Heart left ventricle (tissue), 16 donors: ENCODE results near the gene MED10. TPM values are rescaled to one million over a fixed set of nuclear protein-coding genes. Genes with fewer than 3 reads are reported as not detected.

Source experiments
- ATAC-seq, 4 donors: fragments of 200-7000 bp; cut with Tn5 transposase; one replicate each; pipeline ENCODE4 v1.9.1; 2020 to 2022; ENCODE audit warnings: moderate library complexity in 4 of 4, mild to moderate bottlenecking in 3 of 4, moderate number of reproducible peaks in 1 of 4
- DNase-seq, 5 donors: peaks; one replicate each; pipeline ENCODE4 v3.0.0-alpha.2; 2020
- H3K27ac ChIP-seq, 12 donors: fragments of 200-600 bp; sonication (generic) in 4 of 12; one replicate each; pipeline versions ENCODE4 v1.5.0 to v1.8.0; 2016 to 2022; ENCODE audit warnings: mild to moderate bottlenecking in 2 of 12
- H3K27me3 ChIP-seq, 9 donors: fragments of 200-600 bp; sonication (generic) in 2 of 9; one replicate each; pipeline versions ENCODE4 v1.5.1 to v1.8.0; 2016 to 2022; ENCODE audit warnings: mild to moderate bottlenecking in 3 of 9
- H3K36me3 ChIP-seq, 9 donors: fragments of 200-600 bp; sonication (generic) in 2 of 9; one replicate each; pipeline versions ENCODE4 v1.5.0 to v1.8.0; 2018 to 2022; ENCODE audit warnings: mild to moderate bottlenecking in 2 of 9
- H3K4me1 ChIP-seq, 12 donors: fragments of 200-600 bp; sonication (generic) in 4 of 12; one replicate each; pipeline versions ENCODE4 v1.5.0 to v1.8.0; 2016 to 2022; ENCODE audit warnings: mild to moderate bottlenecking in 3 of 12
- H3K4me3 ChIP-seq, 12 donors: fragments of 200-600 bp; sonication (generic) in 4 of 12; one replicate each; pipeline versions ENCODE4 v1.5.0 to v1.8.0; 2017 to 2022; ENCODE audit warnings: mild to moderate bottlenecking in 9 of 12, moderate library complexity in 4 of 12
- H3K9me3 ChIP-seq, 12 donors: fragments of 200-600 bp; sonication (generic) in 4 of 12; one replicate each; pipeline versions ENCODE4 v1.5.0 to v1.8.0; 2016 to 2022; ENCODE audit warnings: mild to moderate bottlenecking in 1 of 12
- CTCF ChIP-seq, 12 donors: fragments of 200-600 bp; sonication (generic) in 4 of 12; IDR thresholded peaks; one replicate each; pipeline versions ENCODE4 v1.5.0 to v1.8.0; 2018 to 2022; ENCODE audit warnings: antibody characterized with exemption in 12 of 12, mild to moderate bottlenecking in 5 of 12
- POLR2A ChIP-seq, 2 donors: fragments of 450-650 bp; IDR thresholded peaks; one replicate each; pipeline ENCODE4 v1.6.1; 2017; ENCODE audit warnings: antibody characterized with exemption in 2 of 2, mild to moderate bottlenecking in 2 of 2, moderate library complexity in 2 of 2
- WGBS, 4 donors: extraction: QIAGEN DNeasy Blood & Tissue Kit in 2 of 4; methylation state at CpG; one replicate each; pipeline versions ENCODE4 v1.1.5 to v1.1.7; 2013 to 2018; 5-methylcytosine and 5-hydroxymethylcytosine counted together
- intact Hi-C, 10 donors: fragments of 100-400 bp; cut with DNase I; formaldehyde crosslinking; loops; one replicate each; pipeline versions ENCODE4 v1.11.1 to v1.14.2; 2022
- polyA plus RNA-seq, 2 donors: library from polyadenylated mRNA; stranded (reverse); fragments of 200-250 nt; gene quantifications; one replicate each; pipeline ENCODE4 v1.2.3, GENCODE V29; 2013
- total RNA-seq, 9 donors: library from RNA; depleted of rRNA in 2 of 9; stranded (reverse); fragments of >200 nt in 2 of 9; fragmentation: NEBNext Ultra II Directional in 3 of 9; extraction: Animal tissue kit (Norgen Biotek cat#: 25700) in 3 of 9; gene quantifications; one replicate each; pipeline versions ENCODE4 v1.1.0 to v1.2.4, GENCODE V29; 2016 to 2023
- donor health status: ischemic (EF 13 %, LVEDD 7.1; RV severe dilation, severe dysfunction).
- donor health status: healthy with polysubstance abuse.
- donor health status: DM: no; HTN: yes; CAD: no.
- donor health status: DM: no; HTN: no; CAD: no.
- donor health status: ischemic (EF 25% LVEDD 6.9; RV normal size, moderate dysfunction).
- donor health status: ischemic (EF 25% LVEDD 5.7; RV mildly dilated, moderate dysfunction).
- donor health status: healthy.
- donor health status: DM: yes; HTN: yes; CAD: no.
- donor health status: ischemic (EF 35%, LVEDD 5.7; RV mildly dilated, moderate dysfunction).
- donor health status: nonischemic (EF 11% LVEDD 7.7; RV severe dilation, severe dysfunction).
- donor health status: DM: yes; HTN: yes; CAD: no.
- donor health status: PGD.
- donor health status: ischemic (EF 29% LVEDD 5.4; RV normal size, mild dysfunction).
- donor health status: nonischemic (EF 23%, LVEDD 6.1; RV moderate dilation, normal function).

Gene MED10
- total and polyA plus RNA-seq, 11 donors: 13.2 to 51.9 (median 23.9) TPM

GRCh38 chr5:6350277-6351090 is 27.9 kb downstream of the MED10 start:
- TF ChIP-seq CTCF (IDR thresholded peaks at IDR 0.05) (no peak), POLR2A (IDR thresholded peaks at IDR 0.05) (no peak)
- no peak overlapping the region for H3K27ac ChIP-seq
- H3K27me3 ChIP-seq: no peaks in the 10 kb centered on the region
- H3K9me3 ChIP-seq: no peaks in the 10 kb centered on the region
- intact Hi-C loops: no loop called here
- DNase-seq (no peak), ATAC-seq (no peak)
- H3K4me3 ChIP-seq: no peak overlapping the region
- H3K36me3 ChIP-seq: no peaks in the 10 kb centered on the region
- no peaks in the 10 kb centered on the region for H3K4me1 ChIP-seq
- WGBS, 4 donors: 64 to 73% (median 71%) methylated on average over 17 to 18 of the region's 18 CpGs

GRCh38 chr5:6349387-6349786 is 29.0 kb downstream of the MED10 start:
- 76 to 90% (median 83%) methylated on average over 17 to 19 of the region's 19 CpGs for WGBS, 4 donors
- no peaks in the 10 kb centered on the region for H3K36me3 ChIP-seq

GRCh38 chr5:6348476-6349000 is 29.8 kb downstream of the MED10 start:
- no peaks in the 10 kb centered on the region for H3K9me3 ChIP-seq
- intact Hi-C loops: no loop called here
- no peaks in the 10 kb centered on the region for H3K27me3 ChIP-seq
- DNase-seq: no peak
- WGBS, 4 donors: 90 to 95% (median 93%) methylated on average over 14 to 15 of the region's 15 CpGs
- H3K4me3 ChIP-seq: no peak overlapping the region
- ATAC-seq: no peak
- TF ChIP-seq CTCF (IDR thresholded peaks at IDR 0.05) (no peak), POLR2A (IDR thresholded peaks at IDR 0.05) (no peak)
- H3K36me3 ChIP-seq: no peaks in the 10 kb centered on the region
- no peaks in the 10 kb centered on the region for H3K4me1 ChIP-seq
- no peak overlapping the region for H3K27ac ChIP-seq

More at GRCh38 chr5:6349387-6349786, 29.0 kb downstream of the MED10 start:
- H3K27me3 ChIP-seq: no peaks in the 10 kb centered on the region
- H3K9me3 ChIP-seq: no peaks in the 10 kb centered on the region
- DNase-seq (no peak), ATAC-seq (no peak)
- intact Hi-C loops: no loop called here
- no peaks in the 10 kb centered on the region for H3K4me1 ChIP-seq
- TF ChIP-seq CTCF (IDR thresholded peaks at IDR 0.05) (no peak), POLR2A (IDR thresholded peaks at IDR 0.05) (no peak)
- no peak overlapping the region for H3K4me3 ChIP-seq
- no peak overlapping the region for H3K27ac ChIP-seq

GRCh38 chr5:6347673-6348072 is 30.7 kb downstream of the MED10 start:
- Histone ChIP-seq H3K27me3 (no peaks in the 10 kb centered on the region), H3K36me3 (no peaks in the 10 kb centered on the region), H3K27ac (no peak overlapping the region), H3K9me3 (no peaks in the 10 kb centered on the region), H3K4me1 (no peaks in the 10 kb centered on the region), H3K4me3 (no peak overlapping the region)
- TF ChIP-seq CTCF (IDR thresholded peaks at IDR 0.05) (no peak), POLR2A (IDR thresholded peaks at IDR 0.05) (no peak)
- ATAC-seq: no peak
- DNase-seq: no peak
- intact Hi-C loops: no loop called here
- WGBS, 4 donors: 91 to 95% (median 94%) methylated on average over 19 of the region's 19 CpGs
